SK-N-SH (cell line): ENCODE results near the gene ZNF407.

Experiments
- CTCF ChIP-seq: fragments of 200-600 bp; sonication (generic); IDR thresholded peaks from 2 replicates; pipeline ENCODE4 v1.6.1; 2017; ENCODE audit warnings: antibody characterized with exemption, mild to moderate bottlenecking, moderate library complexity
- ELF1 ChIP-seq: IDR thresholded peaks from 2 replicates; pipeline ENCODE4 v1.4.0; 2012
- EZH2phosphoT487 ChIP-seq: fragments of 200-600 bp; sonication (generic); IDR thresholded peaks from 2 replicates; pipeline ENCODE4 v1.6.1; 2017; ENCODE audit warnings: low read depth, mixed run types, mild to moderate bottlenecking, antibody characterized with exemption, moderate library complexity, borderline replicate concordance
- GABPA ChIP-seq: IDR thresholded peaks from 2 replicates; pipeline ENCODE4 v1.4.0; 2012; ENCODE audit warnings: low read depth, mild to moderate bottlenecking
- NRF1 ChIP-seq: IDR thresholded peaks from 2 replicates; pipeline ENCODE4 v1.6.1; 2012; ENCODE audit warnings: low read depth, mild to moderate bottlenecking, low read length
- REST ChIP-seq: IDR thresholded peaks from 2 replicates; pipeline ENCODE4 v1.6.1; 2012; ENCODE audit warnings: mild to moderate bottlenecking, low read depth, low read length, moderate library complexity
- TAF1 ChIP-seq: IDR thresholded peaks from 2 replicates; pipeline ENCODE4 v1.6.1; 2012; ENCODE audit warnings: low read depth, mild to moderate bottlenecking, low read length, moderate library complexity, borderline replicate concordance
- USF2 ChIP-seq: fragments of 150-350 bp; IDR thresholded peaks from 2 replicates; pipeline ENCODE4 v1.6.1; 2017; ENCODE audit warnings: antibody characterized with exemption, low read length, low read depth, borderline replicate concordance

- TF ChIP-seq REST = no peak
- no peak for TF ChIP-seq CTCF
- TF ChIP-seq TAF1 = no peak
- no peak for TF ChIP-seq ELF1
- no peak for TF ChIP-seq EZH2phosphoT487
- no peak for TF ChIP-seq USF2
- TF ChIP-seq NRF1 = no peak
- no peak for TF ChIP-seq GABPA
Measured at GRCh38 chr18:74616494-74616893, 18.8 kb downstream of the ZNF407 start.
